ENCODE results near the gene CFAP73.

- TF ChIP-seq, protein P1, sequence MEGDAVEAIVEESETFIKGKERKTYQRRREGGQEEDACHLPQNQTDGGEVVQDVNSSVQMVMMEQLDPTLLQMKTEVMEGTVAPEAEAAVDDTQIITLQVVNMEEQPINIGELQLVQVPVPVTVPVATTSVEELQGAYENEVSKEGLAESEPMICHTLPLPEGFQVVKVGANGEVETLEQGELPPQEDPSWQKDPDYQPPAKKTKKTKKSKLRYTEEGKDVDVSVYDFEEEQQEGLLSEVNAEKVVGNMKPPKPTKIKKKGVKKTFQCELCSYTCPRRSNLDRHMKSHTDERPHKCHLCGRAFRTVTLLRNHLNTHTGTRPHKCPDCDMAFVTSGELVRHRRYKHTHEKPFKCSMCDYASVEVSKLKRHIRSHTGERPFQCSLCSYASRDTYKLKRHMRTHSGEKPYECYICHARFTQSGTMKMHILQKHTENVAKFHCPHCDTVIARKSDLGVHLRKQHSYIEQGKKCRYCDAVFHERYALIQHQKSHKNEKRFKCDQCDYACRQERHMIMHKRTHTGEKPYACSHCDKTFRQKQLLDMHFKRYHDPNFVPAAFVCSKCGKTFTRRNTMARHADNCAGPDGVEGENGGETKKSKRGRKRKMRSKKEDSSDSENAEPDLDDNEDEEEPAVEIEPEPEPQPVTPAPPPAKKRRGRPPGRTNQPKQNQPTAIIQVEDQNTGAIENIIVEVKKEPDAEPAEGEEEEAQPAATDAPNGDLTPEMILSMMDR (IDR thresholded peaks at IDR 0.05 in 8 of 11, conservative IDR thresholded peaks at IDR 0.05 in 3 of 11), result no peak
- no peak for TF ChIP-seq POLR2A (IDR thresholded peaks at IDR 0.05)
Measured at GRCh38 chr12:113128802-113129663, 20.5 kb upstream of the CFAP73 start.
